GM15510 (cell line): Measurements from ENCODE around the gene FBF1.

Experiments used
- POLR2A ChIP-seq: IDR thresholded peaks from 3 replicates; pipeline ENCODE4 v1.6.1; 2011; ENCODE audit warnings: borderline replicate concordance; ENCODE audit not compliant: insufficient read length; ENCODE audit errors: extremely low read depth

Gene FBF1

DNA sequence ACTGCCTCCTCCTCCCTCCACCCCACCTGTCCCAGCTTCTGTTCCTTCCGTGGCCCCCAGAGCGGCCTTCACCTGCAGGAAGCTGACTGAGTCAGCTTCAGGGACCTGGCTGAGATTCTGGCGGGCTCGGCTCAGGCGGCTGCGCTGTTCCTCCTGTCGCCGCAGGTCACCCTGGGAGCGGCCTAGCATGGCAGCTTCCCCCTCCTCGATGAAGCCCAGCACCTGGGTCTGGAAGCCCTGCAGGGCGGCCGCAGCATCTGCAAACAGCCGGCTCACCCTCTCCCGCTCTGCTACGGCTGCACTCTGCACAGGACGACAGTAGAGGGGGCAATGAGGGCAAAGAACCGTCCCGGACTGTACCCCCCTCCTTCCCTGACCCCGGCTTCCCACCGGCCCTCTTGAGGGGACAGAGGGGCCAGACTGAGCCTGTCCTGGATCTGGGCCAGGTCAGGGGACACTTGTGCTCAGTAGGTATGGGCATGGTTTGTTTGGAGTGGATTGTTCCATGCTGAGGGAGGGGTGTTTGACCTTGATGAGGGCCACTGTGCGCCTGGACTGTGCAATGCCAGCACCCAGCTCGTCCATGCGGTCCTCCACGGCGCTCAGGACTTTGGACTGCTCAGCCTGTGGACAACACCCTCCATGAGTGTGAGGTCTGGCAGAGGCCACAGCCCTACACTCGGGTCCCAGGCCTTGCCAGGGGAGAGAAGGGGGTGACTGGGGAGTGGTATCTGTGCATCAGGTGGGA, 64.5 kb downstream of the FBF1 start:
- TF ChIP-seq POLR2A = peak; percentile 39

DNA sequence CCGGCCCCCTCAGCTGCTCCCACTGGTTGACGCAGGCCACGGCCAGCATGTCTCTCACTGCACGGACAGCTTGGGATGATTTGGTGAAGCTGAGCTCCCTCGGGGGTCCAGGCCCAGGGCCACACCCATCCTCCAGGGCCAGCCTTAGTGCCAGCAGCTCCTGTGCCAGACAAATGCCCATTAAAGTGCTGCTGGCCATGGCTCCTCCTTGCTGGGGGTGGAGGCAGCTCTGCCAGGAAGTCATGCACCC, 65.0 kb downstream of the FBF1 start:
- TF ChIP-seq POLR2A = no peak

DNA sequence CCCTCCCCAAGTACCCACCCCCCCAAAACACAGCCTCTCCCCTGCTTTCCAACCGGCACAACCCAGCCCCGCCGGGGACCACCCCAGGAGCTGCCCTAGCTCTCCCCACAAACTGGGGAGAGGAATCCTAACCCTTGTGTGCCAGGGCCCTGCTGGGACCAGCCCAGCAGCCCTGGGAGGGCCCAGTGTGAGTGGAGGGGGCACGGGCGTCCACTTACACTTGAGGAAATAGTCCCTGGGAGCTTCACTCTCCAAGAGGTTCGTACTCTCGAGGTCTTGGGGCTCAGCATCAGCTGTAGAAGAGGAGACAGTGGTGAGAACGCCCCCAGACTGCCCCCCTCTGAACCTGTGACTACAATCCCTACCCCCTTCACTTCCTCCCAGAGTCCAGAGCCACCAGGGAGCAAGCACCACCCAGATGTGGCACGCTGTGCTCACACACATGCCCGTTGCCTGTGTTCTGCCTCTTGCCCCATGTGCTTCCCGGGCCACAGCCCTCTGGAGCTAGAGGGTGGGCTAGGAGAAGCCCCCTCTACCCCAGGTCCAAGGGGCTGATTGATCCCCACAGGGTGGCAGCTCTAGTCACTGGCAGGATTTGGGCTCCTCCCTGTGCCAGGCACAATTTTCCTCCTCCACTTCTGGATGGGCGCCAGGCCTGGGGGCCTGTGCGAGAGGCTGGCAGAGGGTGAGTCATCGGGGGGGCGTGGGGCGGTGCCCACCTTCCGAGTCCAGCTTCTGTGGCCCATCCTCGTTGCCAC, 65.5 kb downstream of the FBF1 start:
- no peak for TF ChIP-seq POLR2A

DNA sequence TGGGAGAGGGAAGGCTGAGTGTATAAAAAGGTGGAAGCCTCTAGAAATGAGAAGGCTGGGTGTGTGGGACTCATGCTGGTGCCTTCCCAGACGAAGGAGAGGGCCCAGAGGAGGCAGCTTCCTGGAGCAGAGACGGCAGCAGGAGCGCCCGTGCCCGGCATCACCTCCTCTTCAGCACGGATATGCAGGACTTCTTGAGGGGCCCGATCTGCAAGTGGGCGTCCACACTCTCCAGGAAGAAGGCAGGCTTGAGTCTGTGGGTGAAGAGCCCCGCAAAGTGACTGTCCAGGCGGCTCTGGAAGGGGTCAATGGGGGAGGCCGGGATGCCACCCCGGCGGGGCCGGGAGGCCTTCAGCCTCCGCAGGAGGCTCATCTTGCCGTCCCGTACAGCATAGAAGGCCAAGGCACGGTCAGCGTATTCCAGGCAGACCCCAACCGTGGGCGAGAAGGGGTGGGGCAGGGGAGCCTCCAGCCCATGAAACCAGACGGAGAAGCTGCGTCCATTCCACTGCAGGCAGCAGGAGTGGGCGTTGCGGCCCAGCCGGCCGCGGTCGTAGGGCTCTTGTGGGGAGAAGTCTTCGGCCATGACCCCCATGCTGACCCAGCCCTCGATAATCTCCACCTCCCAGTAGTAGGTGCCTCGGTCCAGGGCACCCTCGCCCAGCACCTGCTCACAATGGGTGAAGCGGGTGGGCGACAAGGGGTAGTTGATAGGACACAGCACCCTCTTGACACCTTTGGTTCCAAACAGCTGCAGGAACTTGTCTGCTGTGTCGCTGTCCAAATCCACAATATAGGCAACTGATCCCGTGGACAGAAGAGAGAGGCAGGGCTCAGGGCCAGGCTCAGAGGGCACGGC, 66.3 kb downstream of the FBF1 start:
- no peak for TF ChIP-seq POLR2A

DNA sequence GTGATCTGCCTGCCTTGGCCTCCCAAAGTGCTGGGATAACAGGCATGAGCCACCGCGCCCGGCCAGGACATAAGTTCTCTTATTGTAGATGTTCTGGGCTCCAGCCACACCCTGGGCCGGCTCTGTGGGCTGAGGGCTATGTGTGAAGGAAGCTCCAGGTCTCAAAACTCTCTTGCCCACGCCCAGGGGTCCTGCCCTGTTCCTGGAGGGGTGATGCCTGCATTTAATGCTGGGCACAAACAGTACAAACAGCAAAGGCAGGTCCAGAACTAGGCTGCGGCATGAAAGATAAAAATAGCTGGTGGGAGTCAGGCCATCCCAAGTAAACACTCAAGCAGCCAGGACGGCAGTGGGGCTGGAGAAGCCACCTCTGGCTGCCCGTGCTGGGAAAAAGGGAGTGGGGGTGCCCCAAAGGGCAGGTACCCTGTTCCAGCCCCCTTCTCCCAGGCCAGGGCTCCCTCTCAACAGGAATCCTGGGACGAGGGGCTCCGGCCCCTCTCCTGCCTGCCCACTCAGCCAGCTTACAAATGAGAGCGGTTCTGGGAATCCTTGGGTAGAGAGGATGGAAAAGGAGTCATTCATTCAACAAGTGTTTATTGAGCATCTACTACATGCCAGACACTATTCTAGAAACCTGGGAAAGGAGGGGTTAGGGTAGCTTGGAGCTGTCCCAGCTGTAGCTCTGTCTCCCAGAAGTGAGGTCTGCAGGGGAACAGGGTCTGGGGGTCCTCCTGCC, 67.1 kb downstream of the FBF1 start:
- TF ChIP-seq POLR2A = no peak

DNA sequence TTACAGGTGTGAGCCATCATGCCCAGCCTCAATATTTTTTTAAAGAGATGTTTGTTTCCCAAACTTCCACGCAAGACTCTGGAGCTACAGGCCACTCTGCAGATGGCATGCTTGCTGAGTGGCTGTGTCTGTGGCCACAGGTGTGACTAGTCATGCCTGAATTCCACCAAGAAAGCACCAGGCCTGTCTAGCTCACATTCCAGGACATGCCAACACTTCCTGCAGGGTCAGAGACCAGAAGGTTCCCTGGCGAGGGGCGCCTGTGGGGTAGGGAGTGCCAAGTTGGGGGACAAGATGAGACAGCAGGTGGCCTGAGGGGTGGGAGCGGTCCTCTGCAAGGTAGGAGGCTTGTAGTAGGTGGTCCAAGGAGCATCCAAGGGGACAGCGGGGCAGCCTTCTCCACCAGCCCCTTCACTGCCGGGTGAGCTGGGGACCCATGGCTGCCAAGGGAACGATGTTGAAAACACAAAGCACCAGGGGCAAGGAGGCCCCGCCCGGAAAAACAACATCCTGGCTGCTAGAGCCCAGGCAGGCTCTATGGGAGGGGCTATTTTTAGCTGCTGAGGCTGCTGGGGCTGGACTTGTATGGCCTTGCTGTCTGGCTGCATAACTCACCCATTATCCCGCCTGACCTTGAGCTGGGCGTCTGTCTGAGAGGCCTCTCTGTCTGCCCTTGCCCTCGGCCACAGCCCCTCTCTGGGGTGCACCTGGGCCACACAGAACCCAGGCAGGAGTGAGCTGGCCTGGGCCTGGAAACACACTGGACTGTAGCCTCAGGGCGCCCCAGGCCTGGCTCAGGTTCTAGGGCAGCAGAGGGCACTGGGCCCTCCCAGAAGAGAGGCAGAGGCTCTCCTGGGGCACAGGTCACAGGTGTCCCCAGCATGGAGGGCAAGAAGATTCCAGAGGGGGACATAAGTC, 68.1 kb downstream of the FBF1 start:
- no peak for TF ChIP-seq POLR2A

DNA sequence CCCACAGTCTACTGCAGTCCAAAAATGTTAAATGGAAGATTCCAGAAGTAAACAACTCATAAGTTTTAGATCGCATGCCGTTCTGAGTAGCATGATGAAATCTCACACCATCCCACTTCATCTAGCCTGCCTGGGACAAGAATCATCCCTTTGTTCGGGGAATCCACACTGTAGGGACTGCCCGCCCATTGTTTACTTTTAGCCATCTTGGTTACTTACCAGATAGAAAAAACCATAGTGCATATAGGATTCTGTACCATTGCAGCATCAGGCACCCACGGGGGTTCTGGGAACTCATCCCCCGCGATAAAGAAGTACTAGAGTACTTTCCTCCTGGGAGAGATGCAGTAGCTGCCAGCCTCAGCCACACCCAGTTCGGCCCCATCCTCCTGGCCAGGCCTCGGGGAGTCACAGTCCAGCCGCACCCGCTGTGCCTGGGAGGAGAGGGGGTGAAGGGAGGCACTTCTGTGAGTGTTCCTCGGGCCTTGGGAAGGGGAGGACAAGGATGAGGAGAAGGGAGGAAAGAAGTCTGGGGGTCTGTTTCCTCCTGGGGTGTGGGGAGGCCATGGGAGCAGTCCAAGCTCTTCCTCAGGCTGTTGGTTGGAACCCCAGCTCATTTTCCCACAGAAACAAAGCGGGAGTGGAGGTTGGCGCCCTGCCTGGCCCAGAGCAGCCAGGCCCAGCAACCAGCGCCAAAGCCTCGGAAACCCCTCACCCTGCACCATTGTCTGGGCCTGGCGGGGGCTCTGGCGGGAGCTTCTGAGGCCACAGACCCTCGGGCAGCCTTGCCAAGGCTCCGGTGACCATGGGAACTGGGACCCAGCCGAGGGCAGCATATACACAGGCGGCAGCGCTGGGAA, 71.3 kb downstream of the FBF1 start:
- TF ChIP-seq POLR2A = no peak

DNA sequence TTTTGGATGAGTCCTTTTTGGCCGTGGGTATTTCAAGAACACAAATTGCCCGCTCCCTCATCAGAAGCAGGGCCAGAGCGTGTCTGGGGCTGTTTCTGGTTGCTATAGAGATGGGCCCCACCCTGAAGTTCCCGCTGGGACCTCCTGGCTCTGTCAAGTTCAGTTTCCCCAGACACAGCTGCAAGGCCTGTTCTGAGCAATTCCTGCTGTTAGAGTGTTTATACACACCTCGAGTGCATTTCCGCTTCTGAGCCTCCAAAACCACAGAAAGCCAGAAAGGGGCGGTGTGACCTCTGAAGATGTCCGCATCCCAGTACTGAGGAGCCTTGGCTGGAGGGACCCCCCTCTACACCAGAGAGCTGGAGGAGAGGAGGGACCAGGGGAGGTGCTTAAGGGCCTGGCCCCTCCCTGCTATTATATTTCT, 76.4 kb downstream of the FBF1 start:
- no peak for TF ChIP-seq POLR2A

DNA sequence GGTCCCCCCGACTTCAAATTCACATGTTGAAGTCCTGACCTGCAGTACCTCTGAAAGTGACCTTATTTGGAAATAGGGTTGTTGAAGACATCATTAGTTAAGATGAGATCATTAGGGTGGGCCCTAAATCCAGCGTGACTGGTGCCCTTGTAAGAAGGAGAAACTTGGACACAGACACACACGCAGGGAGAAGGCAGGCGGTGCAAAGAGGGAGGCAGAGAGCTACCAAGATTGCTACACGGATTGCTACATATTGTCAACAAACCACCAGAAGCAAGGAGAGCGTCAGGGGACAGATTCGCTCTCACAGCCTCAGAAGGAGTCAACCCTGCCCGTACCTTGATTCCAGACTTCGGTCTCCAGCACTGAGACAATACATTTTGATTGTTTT, 78.9 kb downstream of the FBF1 start:
- no peak for TF ChIP-seq POLR2A
